Neural cell (in vitro differentiated cells): ENCODE measurements around the gene DNAH17.

Source experiments
- EP300 ChIP-seq: fragments of 450-650 bp; conservative IDR thresholded peaks from 2 replicates; pipeline ENCODE4 v1.6.1; 2014; ENCODE audit warnings: antibody characterized with exemption, mild to moderate bottlenecking, moderate library complexity; ENCODE audit not compliant: poor library complexity, severe bottlenecking
- EZH2 ChIP-seq: fragments of 200-600, 300-800 bp; shearing (Covaris generic), sonication (generic); IDR thresholded peaks from 2 replicates; pipeline ENCODE4 v1.6.1; 2014; ENCODE audit warnings: antibody characterized with exemption, low read length, borderline replicate concordance, mild to moderate bottlenecking; ENCODE audit not compliant: insufficient read depth, poor library complexity, severe bottlenecking
- MXI1 ChIP-seq: fragments of 450-650 bp; conservative IDR thresholded peaks from 2 replicates; pipeline ENCODE4 v1.6.1; 2014; ENCODE audit warnings: antibody characterized with exemption, mild to moderate bottlenecking; ENCODE audit not compliant: poor library complexity, severe bottlenecking
- POLR2AphosphoS5 ChIP-seq: IDR thresholded peaks from 2 replicates; pipeline ENCODE4 v1.6.1; 2012
- RAD21 ChIP-seq: fragments of 450-650 bp; conservative IDR thresholded peaks from 2 replicates; pipeline ENCODE4 v1.6.1; 2014; ENCODE audit warnings: antibody characterized with exemption, mild to moderate bottlenecking, moderate library complexity
- TAF1 ChIP-seq: IDR thresholded peaks from 2 replicates; pipeline ENCODE4 v1.6.1; 2012; ENCODE audit warnings: low read depth
- TF ChIP-seq, protein P1 (sequence below): fragments of 450-650 bp; IDR thresholded peaks from 2 replicates; pipeline ENCODE4 v1.5.1; 2014; ENCODE audit warnings: antibody characterized with exemption, mild to moderate bottlenecking, moderate library complexity; ENCODE audit not compliant: poor library complexity, severe bottlenecking
- TF ChIP-seq, protein P2 (sequence below): IDR thresholded peaks from 2 replicates; pipeline ENCODE4 v1.6.1; 2012; ENCODE audit warnings: borderline replicate concordance

DNA sequence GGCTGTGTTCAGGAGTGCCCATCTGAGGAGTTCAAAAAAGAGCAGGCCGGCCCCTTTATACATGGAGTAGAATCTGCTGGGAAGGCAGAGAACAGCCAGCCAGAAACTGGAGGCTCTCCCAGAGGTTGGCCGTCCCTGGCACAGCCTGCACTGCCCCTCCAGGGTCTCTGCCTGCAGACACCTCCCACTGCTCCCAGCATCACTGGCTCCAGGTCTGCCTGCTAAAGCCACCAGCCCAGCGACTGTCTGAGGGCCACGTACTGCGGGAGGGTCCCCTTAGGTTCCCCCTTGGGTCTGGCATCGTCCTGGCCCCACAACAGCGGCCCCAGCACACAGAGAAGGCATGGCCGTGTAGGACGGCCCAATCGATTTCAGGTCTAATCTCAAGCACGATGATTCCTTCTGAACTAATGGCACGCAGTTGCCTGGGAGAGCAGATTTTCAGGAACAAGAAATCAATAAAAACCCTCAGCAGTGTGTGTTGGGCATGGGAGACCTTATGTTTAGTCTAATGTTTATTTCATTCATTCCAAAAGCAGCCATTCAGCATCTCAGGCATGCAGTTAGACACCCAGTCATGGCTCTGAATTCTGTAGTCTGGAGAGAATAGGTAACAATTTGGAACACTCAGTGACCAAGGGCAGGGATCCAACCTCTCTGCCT is 103.1 kb downstream of the DNAH17 start:
- TF ChIP-seq, protein P1, sequence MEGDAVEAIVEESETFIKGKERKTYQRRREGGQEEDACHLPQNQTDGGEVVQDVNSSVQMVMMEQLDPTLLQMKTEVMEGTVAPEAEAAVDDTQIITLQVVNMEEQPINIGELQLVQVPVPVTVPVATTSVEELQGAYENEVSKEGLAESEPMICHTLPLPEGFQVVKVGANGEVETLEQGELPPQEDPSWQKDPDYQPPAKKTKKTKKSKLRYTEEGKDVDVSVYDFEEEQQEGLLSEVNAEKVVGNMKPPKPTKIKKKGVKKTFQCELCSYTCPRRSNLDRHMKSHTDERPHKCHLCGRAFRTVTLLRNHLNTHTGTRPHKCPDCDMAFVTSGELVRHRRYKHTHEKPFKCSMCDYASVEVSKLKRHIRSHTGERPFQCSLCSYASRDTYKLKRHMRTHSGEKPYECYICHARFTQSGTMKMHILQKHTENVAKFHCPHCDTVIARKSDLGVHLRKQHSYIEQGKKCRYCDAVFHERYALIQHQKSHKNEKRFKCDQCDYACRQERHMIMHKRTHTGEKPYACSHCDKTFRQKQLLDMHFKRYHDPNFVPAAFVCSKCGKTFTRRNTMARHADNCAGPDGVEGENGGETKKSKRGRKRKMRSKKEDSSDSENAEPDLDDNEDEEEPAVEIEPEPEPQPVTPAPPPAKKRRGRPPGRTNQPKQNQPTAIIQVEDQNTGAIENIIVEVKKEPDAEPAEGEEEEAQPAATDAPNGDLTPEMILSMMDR, result no peak
- TF ChIP-seq EP300, result no peak
- TF ChIP-seq EZH2, result no peak
- no peak for TF ChIP-seq RAD21
- no peak for TF ChIP-seq POLR2AphosphoS5
- no peak for TF ChIP-seq MXI1
- TF ChIP-seq, protein P2, sequence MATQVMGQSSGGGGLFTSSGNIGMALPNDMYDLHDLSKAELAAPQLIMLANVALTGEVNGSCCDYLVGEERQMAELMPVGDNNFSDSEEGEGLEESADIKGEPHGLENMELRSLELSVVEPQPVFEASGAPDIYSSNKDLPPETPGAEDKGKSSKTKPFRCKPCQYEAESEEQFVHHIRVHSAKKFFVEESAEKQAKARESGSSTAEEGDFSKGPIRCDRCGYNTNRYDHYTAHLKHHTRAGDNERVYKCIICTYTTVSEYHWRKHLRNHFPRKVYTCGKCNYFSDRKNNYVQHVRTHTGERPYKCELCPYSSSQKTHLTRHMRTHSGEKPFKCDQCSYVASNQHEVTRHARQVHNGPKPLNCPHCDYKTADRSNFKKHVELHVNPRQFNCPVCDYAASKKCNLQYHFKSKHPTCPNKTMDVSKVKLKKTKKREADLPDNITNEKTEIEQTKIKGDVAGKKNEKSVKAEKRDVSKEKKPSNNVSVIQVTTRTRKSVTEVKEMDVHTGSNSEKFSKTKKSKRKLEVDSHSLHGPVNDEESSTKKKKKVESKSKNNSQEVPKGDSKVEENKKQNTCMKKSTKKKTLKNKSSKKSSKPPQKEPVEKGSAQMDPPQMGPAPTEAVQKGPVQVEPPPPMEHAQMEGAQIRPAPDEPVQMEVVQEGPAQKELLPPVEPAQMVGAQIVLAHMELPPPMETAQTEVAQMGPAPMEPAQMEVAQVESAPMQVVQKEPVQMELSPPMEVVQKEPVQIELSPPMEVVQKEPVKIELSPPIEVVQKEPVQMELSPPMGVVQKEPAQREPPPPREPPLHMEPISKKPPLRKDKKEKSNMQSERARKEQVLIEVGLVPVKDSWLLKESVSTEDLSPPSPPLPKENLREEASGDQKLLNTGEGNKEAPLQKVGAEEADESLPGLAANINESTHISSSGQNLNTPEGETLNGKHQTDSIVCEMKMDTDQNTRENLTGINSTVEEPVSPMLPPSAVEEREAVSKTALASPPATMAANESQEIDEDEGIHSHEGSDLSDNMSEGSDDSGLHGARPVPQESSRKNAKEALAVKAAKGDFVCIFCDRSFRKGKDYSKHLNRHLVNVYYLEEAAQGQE, result no peak
- TF ChIP-seq TAF1, result no peak
